NOMO-1 treated with DMSO at 0.1 percent for 48 hours (cell line): ENCODE measurements around the gene CRHR1.

Experiments
- DNase-seq: peaks from one replicate; lab custom pipeline; 2025; ENCODE audit not compliant: unreplicated experiment; lab: John Stamatoyannopoulos, UW

CRHR1 gene

DNA sequence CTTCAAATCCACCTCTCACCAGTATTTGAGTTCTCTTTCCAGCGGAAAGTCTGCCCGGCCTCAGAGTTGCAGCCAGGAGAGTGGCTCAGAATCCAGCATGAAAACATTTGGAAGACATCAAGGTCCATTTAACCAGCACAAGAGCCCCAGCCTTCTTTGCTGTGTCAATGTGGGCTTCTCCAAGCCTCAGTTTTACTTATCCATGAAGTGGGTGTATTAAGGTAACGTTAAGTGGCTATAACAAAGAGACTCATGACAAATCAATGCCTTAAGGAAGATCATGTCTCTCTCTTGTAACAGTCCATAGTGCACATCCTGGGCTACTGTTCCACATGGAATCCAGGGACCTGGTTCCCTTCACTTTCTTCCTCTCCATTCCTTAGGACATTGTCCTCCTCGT lies 59.6 kb downstream of the CRHR1 start:
- DNase-seq = no peak

DNA sequence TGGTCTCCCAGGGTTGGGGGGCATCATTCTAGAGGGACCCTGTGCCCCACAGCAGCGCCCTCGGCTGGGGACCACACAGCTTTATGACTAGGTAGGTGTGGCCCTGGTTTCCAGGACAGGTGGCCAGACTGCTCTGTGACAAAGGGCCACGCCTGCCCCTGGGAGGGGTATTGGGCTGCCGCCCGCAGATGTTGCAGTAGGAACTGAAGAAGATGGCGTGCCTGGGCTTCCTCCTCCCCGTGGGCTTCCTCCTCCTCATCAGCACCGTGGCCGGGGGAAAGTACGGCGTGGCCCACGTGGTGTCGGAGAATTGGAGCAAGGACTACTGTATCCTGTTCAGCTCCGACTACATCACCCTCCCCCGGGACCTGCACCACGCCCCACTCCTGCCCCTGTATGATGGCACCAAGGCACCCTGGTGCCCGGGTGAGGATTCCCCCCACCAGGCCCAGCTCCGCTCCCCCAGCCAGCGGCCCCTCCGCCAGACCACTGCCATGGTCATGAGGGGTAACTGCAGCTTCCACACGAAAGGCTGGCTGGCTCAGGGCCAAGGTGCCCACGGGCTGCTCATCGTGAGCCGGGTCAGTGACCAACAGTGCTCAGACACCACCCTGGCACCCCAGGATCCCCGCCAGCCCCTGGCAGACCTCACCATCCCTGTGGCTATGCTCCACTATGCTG lies 60.7 kb downstream of the CRHR1 start, which contains the start of gene SPPL2C:
Gene SPPL2C (plus strand): TSS at position 187 of the 681 bp plus-strand sequence. CDS start 26 bp downstream, at position 213.
- DNase-seq = no peak

DNA sequence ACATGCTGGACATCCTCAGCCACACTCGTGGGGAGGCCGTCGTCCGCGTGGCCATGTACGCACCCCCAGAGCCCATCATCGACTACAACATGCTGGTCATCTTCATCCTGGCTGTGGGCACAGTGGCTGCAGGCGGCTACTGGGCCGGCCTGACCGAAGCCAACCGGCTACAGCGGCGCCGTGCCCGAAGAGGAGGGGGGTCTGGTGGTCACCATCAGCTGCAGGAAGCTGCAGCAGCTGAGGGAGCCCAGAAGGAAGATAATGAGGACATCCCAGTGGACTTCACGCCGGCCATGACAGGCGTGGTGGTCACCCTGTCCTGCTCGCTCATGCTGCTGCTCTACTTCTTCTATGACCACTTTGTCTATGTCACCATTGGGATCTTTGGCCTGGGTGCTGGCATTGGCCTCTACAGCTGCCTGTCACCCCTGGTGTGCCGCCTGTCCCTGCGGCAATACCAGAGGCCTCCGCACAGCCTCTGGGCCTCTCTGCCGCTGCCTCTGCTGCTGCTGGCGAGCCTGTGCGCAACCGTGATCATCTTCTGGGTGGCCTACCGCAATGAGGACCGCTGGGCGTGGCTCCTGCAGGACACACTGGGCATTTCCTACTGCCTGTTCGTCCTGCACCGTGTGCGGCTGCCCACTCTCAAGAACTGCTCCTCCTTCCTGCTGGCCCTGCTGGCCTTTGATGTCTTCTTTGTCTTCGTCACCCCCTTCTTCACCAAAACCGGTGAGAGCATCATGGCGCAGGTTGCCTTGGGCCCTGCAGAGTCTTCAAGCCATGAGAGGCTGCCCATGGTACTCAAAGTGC lies 61.5 kb downstream of the CRHR1 start:
- no peak for DNase-seq

DNA sequence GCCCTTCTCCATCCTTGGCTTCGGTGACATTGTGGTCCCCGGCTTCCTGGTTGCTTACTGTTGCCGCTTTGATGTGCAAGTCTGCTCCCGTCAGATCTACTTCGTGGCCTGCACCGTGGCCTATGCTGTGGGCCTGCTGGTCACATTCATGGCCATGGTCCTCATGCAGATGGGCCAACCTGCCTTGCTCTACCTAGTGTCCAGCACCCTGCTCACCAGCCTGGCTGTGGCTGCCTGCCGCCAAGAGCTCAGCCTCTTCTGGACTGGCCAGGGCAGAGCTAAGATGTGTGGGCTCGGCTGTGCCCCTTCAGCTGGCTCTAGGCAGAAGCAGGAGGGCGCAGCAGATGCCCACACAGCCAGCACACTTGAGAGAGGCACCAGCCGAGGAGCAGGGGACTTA lies 62.1 kb downstream of the CRHR1 start:
- DNase-seq = no peak

DNA sequence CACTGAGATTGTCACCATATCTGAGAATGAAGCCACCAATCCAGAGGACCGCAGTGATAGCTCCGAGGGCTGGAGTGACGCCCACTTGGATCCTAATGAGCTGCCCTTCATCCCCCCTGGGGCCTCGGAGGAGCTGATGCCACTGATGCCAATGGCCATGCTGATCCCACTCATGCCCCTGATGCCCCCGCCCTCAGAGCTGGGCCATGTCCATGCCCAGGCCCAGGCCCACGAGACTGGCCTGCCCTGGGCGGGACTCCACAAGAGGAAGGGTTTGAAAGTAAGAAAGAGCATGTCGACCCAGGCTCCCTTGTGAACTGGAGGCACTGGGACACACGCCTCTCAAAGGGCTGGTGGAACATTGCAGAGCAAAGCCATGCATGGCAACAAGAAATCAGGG lies 62.5 kb downstream of the CRHR1 start:
- no peak for DNase-seq

DNA sequence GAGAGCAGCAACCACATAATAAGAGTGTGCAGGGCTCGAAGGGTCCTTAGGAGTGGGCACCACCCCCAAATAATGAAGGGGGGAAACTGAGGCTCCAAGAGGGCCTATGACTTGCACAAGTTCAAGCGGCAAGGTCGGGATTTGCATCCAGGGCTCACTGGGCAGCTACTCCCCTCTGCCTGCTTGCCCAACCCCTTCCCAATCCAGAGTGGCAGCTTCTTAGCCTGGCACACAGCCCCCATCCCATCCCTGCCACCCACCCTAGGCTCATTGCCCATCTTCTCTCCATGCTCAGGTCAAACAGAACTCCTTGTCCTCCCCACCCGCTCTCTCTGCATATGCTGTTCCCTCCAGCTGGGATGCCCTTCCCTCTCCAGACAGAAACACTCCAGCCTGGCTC lies 63.0 kb downstream of the CRHR1 start:
- no peak for DNase-seq

DNA sequence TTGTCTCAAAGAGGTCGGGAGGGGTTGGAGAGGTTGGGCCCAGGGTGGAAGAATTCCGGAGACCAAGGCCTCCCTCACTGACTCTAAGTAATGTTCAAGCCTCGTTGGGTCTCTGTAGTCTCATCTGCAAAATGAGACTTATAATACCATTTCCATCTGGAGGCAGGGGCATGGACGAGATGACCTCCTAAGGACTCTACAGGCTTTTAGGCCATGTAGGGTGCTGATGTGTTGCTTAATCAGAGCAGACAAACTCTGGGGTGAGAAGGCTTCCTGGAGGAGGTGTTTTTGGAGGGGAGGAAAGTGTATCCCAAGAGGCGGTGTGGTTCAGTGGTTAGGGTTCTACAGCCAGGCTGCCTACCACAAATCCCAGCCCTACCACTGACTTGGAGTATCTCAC lies 63.6 kb downstream of the CRHR1 start:
- DNase-seq = no peak

DNA sequence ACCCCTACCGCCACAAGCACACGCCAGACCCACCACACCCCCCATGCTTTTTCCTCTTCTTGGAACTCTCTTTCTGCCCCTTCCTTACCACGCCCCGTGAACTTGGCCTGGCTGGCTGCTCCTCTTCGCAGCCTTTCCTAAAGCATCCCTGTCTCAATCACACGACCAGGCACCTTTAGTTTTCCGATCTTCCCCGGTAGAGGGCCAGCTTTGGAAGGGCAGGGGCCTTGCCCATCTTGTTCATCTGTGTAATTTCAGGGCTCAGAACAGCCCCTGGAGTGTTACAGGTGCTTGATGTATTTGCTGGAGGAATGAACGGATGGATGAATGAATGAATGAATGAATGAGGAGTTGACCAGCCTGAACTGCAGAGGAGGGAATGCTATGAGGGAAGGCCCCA lies 64.3 kb downstream of the CRHR1 start:
- DNase-seq = no peak

DNA sequence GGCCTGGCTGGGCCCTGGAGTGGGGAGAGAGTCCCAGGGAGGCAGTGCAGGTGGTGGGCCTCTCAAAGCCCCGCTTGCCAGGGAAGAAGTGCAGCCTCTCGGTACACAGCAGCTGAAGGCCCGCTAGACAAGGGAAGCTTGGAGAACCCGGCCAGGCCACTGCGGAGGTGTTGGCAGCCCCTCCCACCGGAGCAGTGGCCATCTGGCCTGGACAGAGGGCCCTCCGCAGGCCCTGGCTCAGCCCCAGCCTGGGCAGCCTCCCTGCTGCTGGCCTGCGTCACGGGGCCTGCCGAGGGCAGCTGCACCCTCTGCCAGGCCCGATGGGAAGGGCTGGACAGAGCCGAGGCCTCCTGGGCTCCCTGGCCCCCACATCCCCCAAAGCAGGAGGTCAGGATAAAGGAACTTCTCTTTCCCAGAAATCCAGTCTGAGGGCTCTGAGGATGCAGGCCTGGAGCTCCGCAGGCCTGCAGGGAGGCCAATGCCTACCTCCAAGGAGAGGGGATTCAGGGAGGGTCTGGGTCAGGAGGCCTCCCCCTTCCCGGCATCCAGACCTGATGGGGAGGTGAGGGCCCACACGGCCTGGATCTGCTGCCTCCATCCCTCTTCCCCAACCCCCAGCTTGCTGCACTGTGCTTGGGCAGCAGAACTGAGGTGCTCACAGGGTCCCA lies 64.9 kb downstream of the CRHR1 start:
- DNase-seq = no peak

DNA sequence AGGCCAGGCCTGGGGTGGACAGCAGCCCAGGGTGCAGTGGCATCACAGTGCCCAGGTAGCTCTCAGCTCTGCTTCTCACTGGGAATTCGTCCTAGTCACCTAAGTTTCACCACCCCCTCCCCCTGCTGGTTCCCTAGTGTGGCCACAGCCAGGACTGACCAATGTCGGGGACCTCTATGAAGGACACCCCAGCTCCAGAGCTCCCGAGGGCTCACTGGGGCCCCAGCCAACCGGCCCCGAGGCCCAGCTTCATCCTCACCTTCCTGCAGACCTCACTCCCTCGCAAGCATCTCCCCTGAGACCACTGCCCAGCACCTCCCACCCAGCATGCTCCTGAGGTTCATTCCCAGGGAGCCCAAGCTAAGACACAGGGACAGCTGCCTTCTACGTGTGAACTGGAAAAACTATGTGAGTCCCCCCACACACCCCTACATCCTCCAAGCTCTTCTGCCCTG lies 65.4 kb downstream of the CRHR1 start:
- DNase-seq = no peak

DNA sequence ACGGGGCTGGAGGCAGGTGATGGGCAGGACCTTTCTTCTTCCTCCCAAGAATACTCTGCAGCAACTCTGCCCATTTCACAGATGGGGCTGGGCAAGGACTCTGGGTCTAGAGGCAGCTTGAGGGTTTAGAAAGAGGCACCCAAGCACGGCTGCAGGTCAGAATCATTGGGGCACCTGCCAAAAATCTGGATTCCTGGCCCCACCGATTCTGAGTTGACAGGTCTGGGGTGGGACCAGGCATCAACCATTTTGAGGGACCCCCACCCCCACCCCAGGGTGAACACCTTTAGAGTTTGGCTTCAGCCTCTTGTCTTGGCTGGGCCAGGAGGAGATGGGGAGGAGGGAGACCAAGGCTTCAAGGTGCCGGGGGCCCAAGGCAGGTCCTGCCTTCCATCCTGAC lies 65.9 kb downstream of the CRHR1 start:
- no peak for DNase-seq

DNA sequence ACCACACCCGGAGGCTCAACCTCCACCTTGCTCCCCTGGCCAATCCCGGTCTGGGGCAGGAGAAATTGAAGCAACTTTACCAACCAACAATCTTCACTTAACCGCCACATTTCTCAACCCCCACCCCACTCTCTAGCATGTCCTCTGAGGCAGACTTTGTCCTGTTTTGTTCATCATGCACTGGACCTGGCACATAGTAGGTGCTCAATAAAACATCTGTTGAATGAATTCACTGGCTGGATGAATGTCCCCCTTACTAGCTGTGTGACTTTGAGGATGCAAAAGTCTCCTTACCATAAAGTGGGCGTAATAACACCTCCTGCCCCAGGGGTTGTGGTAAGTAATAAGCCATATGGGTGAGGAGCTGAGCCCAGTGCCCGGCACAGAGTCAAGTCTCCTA lies 66.3 kb downstream of the CRHR1 start:
- DNase-seq = no peak

DNA sequence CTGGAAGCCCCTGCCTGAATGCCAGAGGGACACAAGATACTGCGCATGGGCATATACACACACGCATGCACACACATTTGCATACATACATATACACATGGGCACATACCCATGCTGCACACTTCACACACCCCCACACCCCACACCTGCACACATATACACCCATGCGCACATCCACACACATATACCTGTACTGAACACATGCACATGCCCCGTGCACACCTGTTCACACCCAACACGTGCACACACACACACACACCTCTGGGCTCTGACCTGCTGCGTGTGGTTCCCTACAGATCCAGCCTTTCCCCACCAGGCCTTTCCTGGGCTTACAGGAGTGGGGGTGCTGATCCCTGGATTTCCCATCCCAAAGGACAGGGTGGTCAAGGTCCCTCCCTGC lies 66.9 kb downstream of the CRHR1 start:
- no peak for DNase-seq

DNA sequence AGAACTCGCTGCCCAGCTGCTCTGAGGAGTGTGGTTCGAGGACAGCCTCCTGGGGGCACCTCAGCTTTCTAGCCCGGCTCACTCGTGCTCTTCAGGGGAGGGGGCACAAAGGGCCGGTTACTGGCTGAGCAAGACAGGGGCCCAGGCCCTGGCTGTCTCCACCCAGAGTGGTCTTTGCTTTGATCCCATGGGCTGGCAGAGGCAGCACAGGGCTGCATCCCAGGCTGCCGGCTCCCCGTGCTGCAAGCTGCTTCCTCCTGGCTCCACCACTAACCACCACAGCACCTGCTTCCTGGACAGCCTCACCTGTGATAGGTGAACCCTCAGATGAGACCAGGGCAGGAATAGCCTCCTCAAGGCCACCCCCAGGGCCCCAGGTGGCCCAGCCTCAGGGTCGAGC lies 67.3 kb downstream of the CRHR1 start:
- no peak for DNase-seq

DNA sequence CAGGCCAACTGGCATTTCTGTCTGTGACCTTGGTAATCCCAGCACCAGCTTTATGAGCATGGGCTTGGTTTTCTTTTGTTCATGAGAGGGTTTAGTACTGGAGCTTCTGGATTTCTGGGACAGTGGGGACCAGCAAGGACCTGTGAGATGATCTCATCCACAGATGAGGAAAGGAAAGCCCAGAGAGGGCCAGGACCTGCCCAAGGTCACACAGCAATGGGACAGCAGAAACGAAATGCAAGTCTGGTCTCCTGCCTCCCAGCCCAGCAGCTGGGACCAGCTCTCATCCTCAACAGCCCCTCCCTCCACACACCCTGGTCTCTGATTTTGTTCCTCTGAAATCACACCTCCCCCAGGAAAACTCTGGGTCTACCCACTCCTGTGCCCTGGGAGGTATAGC lies 67.8 kb downstream of the CRHR1 start:
- no peak for DNase-seq

DNA sequence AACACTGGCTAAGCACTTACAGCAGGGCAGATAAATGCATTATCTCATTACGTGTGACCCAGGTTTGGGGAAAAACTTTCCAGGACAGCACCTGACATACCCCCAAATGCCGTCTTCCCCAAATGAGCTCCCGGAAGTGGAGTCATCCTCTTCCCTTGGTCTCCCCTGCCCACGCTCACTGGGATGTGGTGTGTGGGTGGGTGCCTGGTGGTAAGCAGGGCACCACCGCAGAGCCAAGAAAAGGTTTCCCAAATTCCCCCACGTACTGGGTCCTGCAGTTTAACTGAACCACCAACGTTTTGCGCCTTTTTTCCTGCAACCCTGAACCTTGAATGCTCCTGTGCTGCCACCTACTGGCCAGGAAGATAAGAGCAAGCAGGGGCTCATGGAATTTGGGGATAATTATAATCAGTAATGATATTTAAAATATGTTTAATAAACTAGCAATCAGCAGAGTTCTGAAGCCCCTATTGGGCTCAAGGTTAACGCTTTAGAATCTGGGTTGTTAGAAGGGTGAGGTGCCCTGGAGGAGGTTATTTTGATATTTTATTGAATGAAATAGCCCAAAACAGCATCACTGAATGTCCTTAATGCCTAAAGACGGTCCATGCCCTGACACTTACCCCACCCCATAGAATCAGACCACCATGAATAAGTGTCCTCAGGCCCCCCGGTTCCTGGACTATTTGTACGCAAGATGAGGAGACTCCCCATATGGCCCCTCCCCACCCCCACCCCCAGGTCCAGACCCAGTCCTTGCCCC lies 68.6 kb downstream of the CRHR1 start:
- DNase-seq = peak; percentile 34

DNA sequence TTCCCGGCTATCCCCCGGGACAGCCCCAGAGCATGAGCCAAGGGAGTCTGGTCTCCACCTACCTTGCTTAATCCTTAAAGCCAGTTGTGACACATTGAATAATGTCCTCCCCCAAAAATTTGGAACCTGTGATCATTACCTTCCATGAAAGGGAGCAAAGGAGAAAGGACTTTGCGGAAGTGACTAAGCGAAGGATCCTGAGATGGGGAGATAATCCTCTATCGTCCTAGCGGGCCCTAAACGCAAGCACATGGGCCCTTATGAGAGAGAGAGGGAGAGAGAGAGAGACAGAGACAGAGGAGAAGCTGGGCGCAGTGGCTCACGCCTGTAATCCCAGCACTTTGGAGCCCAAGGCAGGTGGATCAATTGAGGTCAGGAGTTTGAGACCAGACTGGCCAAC lies 70.1 kb downstream of the CRHR1 start:
- no peak for DNase-seq

DNA sequence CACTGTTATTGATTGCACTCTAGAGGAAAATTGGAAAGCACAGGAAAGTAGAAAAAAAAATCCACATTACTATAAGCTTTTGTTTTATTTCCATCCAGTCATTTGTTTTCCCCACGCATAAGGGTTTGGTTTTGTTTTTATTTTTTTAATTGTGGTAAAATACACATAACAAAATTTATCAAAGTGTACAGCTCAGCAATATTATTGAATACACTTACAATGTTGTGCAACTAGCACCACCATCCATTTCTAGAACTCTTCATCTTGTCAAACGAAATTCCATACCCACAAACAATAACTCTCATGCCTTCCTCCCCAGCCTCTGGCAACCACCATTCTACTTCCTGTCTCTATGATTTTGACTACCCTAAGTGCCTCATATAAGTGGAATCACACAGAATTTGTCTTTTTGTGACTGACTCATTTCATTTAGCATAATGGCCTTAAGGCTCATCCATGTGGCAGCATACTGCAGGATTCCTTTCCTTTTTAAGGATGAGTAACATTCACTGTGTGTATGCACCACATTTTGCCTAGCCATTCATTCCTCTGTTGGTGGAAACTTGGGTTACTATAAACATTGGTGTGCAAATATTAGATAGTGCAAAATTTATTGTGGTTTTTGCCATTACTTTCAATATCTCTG lies 71.7 kb downstream of the CRHR1 start:
- no peak for DNase-seq

DNA sequence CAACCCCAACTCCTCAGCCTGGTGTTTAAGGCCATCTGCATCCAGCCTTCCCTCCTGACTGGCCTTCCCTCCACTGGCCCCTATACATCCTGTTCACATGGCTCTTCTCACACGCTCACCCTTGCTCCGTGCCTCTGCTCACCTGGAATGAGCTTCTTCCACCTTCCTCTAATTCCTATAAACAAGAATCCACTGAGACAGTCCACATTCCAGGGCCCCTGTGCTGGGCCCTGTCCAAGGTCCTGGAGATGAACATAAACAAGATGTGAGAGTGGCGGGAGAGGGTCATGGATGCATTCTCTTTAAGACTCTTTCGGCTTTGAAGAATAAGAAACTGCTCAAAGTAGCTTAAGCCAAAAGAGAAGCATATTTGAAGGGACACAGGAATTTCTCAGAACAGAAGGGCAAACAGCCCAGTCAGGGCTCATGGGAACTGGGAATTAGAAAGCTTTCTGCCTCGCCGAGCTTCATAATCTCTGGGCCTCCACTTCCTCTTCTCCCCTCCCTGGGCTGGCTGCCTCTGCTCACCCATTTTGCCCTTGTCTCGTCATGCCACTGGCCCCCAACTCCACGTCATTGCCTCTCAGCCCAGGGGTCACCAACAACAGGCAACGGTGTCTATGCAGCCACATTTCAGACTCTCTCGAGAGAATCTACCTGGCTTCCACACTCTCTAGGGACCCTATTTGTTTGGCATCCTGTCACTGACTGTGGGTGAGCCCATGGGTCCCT lies 74.0 kb downstream of the CRHR1 start:
- peak; percentile 1 for DNase-seq

DNA sequence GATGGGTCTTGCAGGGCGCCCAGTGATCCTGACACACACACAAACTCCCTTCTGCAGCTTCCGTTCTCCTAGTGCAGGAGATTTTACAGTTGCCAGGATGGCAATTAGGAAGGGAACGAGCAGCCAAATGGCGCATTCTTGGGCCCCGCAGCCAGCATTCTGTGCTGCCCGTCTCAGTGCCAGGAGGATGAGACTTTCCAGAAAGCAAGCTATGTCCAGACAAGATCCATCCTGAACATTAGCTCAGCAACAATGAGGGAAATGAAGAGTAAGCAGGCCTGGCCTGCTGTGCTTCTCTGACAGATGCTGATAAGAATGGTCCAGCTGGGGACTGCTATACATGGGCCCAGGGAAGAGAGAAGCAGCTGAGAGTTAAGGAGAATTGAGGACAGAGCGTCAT lies 77.0 kb downstream of the CRHR1 start:
- no peak for DNase-seq
